HUDEP-2 (cell line): Measurements from ENCODE around the gene CHN2.

Experiments
- DNase-seq, 76 experiments: peaks; one replicate each; lab custom pipeline; 2025; ENCODE audit not compliant: unreplicated experiment in 76 of 76; lab: John Stamatoyannopoulos, UW

CHN2 gene

DNA sequence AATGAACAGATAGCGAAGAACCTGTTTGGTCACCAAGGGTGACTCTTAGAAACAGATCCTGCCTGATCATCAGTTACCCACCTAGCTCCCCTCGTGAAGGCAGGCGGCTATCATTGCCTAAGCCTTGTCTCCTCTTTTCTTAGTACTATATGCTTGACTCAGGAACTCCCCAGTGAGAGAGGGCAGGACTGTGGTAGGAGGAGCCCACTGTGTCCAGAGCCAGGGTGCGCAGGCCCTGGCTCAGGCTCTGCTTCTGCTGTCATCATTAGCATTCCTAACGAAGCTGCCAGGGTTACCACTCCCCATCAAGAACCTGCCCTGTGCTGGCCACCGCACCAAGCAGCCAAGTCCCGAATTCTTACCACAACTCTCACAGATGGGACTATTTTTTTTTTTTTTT is 160.8 kb downstream of the CHN2 start:
- DNase-seq = no peak

GRCh38 chr7:29356631-29357030 is 162.1 kb downstream of the CHN2 start:
- no peak for DNase-seq

GRCh38 chr7:29359482-29360093 is 165.0 kb downstream of the CHN2 start:
- DNase-seq = no peak

DNA sequence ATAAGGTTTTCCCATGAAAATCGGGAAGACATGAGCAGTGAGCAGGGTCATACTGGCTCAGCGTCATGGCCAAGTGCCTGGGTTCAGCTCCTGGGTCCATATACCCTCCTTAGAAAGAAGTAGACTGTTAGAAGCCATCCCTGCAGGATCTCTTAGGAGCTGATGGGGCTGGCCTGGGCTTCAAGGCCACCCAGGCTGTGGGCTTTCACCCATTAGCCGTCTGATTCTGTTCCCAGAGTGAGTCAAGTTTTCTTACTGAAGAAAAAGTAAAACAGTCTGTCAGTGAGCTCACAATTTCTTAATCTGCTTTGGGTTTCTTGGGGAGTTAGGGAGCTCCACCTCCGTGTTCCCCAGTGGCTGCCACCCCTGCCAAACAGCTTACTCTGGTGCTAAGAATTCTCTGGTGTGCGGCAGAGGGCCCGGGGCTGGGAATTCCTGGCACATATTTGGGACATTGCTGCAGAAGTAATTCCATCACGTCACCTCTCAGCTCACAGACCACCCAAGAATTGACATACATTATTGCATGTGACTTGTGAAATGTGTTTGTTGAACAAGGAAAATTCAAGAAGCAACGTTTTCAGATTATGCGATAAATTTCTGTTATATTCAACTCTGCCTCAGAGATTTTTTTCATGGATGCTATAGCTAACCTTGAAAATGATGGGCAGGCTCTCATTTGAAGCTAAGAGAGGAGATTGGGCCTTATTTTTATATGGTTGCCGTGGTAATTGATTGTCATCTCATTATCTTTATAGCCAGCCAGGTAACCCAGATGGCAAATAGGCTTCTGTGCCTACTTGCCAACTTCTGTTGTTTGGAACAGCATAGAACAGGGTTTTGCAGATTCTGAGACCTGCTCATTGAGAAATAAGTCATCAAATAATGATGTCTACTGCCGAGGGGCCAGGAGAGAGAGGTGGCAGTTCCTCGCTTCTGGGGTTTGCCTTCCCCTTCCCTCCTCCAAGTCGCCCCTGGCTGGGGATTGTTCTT is 166.4 kb downstream of the CHN2 start:
- DNase-seq = no peak

DNA sequence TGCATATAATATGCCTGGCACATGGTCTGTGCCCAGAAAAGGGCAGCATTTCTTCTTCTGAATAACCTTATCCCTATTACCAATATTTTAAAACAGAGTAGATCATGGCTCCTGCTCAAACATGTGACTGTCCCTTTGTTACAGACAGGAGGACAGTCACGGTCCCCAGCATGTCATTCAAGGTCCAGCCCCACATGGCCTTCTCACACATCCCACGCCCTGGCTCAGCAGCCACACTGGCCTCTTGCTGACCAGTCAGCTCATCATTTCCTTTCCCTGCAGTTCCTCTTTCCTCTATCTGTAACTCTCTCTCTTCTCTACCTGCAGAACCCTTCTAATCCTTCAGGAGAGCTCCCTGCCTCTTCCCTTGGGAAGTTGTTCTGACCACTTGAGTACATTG is 167.8 kb downstream of the CHN2 start:
- no peak for DNase-seq

- no peak for DNase-seq
These were observed 169.3 kb downstream of the CHN2 start for GRCh38 chr7:29363636-29364425.

DNA sequence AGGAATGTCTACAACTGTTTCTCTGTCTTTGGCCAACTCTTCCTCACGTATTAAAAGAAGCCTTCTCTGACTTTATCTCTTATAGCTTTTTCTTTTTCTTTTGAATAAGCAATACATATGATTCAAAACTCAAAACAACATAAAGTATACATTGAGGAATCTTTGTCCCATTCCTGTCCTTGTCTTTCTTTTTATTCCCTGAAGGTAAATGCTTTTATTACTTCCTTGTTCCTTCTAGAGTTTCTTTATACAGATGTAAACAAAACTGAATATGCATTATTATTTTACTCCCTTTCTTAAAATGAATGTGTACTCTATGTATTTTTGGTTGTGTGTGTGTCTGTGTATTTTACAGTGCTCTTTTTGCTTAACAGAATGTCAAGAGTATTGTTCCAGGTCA is 170.1 kb downstream of the CHN2 start:
- no peak for DNase-seq

GRCh38 chr7:29365423-29365822 is 170.8 kb downstream of the CHN2 start:
- DNase-seq = no peak

DNA sequence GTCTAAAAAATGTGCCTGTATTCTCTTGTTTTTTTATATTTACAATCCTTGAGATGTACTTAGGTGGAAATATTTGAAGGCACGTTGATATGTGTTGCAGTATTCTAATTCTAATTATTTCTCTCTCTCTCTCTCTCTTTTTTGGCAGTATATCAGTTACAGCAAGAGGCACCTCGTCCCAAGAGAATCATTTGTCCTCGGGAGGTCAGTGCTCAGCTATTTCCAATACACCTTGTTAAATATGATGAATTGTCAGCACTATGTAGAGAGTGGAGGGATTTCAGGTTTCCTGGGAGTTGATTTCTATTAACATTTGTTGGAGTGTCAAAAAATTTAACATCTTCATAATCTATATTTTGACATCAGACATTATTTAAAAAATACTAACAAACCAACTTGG is 173.2 kb downstream of the CHN2 start:
- no peak for DNase-seq

DNA sequence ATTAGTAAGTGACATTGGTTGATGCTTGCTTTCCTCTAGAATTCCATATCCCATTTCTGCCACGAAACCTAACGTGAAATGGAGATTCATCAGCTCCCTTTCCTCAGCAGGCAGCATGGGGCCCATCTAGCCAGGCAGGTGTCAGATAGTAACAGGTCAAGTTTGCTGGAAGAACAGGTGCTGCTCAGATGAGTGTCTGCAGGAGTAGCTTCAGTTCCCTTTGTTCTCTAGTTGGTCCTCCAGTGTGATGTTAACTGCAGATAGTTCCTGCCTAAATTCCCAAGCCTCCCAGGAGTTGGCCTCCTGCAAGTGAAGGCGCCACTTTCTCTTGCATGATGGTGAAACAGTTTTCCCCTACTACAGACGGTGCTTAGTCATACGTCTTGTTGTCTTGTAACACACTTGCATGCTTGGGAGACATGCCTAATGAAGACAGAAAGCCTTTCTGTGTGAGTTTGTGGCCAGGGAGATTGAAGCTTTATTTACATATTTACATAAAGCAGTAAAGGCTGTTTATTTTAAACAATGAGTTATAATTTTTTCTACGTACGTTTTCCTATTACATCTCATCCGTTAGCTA is 175.4 kb downstream of the CHN2 start:
- no peak for DNase-seq

DNA sequence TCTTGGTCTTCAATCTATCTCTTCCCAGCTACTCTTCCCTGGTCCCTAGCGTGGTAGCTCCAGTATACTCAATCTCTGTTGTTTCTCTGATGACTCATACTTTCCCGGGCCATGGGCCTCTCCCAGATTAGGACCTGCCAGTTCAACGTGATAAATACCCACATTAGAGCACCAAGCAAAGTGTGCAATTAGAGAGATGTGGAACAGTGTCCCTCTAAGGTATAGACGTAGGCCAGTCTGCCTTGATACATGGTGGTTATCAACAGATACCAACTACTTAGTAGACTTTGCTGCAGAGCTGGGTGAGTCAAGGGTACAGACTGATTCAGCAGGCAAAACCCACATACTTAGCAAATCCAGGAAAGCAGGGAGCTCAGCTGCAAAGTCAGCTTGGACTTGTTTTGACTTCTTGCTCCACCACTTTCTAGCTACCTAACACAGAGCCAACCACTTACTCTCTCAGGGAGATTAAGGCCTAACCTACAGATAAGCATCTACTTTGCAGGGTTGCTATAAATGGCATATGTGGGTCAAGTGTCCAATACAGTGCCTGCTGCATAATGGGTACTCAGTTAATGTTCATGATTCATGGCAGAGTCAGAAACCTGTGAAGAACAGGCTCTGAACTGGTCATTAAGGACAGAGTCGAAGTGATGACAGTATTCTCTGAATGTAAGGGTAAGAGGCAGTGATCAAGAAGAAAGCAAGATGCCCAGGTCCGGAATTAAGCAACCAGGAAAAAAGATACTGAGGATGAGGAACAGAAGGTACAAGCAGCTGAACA is 176.1 kb downstream of the CHN2 start:
- DNase-seq = peak in 3 of 76 experiments; percentile 4 to 8 (median 4)

GRCh38 chr7:29371472-29371871 is 176.9 kb downstream of the CHN2 start:
- DNase-seq = no peak

DNA sequence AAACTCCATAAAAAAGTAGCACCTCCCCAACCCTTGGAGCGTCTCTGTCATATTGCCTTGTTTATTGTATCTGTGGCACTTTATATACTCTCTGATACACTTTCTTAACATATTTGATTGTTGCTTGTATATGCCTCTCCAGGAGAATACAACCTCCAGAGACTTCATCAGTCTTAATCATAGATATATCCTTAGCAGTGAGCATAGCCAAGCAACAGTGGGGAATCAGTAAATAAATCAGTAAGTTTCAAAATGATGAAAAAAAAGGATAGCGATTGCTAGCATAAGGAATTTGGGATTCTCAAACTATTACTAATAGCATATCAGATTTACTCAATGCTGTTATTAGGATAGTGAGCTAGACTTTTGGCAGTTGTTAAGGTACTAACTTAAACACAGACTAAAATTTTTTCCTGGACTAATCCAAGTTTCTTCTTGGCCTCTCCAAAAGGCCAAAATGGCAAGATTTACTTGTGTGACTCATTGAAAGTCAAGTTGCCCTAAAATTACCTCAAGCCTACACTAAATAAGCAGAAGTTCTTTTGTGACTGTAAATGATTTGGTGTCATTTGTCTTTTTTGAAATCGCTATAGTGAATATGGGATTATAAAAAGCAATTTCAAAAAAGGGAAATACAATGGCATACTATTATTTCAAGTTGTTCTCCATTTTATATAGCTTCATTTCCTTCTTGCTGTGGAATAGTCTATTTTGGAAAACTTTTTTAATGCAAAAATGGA is 177.9 kb downstream of the CHN2 start:
- DNase-seq = no peak

DNA sequence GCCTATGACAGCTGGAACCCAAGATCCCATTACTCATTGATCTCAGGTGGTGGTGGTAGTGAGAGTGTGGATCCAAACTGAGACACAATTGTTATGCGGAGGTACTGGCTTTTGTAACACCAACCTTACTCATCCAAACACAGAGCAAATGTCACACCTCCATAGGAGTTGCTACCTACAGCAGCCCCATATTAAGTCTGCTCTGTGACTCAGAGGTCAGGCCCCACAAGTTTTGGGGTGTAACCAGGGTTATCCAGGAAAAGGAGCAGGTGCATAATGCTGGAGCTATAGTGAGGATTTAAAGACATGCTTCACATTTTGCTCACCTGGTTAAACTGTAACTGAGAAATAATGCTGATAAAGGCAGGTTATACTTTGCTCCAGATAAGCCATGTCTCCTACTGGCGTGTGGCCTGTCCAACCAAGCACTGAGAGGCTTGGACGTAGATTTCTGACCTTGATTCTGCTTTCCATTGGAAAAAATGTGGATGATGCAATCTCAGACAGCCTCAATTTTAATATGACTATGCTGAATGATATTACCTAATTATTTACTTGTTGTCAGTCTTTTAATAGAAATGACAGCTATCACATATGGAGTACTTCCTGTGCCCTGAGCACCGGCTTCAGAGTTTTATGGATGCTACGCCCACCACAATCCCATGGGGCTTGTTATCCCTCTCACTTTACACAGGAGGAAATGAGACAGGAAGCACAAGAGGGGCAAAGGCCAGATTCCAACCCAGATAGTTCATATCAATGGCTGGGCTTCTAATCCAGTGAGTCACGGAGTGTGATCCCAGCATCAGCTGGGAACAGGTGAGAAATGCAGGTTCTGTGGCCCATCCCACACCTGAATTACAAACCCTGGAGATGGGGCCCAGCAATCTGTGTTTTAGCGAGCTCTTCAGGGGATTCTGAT is 181.3 kb downstream of the CHN2 start:
- no peak for DNase-seq

GRCh38 chr7:29377718-29378117 is 183.1 kb downstream of the CHN2 start:
- DNase-seq = no peak

GRCh38 chr7:29379551-29379950 is 185.0 kb downstream of the CHN2 start:
- DNase-seq = no peak

DNA sequence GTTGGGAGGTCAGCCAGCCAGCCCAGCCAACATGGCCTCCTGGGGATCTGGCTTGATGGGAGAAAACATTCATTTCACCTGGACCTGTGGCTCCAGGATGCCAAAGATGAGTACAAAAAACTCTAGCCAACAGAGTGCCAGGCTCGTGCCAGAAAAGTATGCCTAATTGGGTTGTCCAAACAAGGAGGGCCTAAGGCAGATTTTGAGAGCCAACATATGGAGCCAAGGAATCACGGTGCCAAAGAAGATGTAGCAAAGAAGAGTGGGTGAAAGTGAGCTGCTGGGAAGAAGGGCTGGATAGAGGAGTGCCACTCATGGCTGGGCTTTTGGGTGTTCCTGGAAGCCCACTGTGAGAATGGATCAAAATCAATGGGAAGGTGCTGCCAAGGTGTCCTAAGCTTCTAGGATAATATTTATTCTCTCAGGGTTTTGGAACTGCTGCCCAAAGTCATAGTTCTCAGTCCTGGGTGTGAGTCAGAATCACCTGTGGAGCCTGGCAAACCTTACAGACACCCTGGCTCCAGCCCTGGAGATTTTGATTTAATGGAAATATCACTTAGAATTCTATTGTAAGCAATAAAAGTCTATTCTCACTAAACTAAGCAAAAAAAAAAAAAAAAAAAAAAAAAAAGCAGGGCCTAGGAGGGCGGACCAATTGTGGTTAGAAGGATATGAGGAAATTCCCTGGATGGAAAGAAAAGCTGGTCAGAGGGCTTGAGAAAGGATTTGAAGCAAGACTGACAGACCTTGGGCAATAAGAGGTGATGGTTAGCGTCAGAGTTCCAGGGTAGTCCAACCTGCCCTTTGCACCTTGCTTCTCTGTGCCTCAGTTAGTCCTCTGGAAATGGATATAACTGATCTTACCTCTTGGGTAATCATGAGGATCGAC is 186.9 kb downstream of the CHN2 start:
- DNase-seq = no peak
